GM18508 (cell line): ENCODE measurements around the gene CA5A.
"Not testable (repeated sequence)": the region's sequence is repeated elsewhere in the genome, so short reads cannot be mapped to it uniquely, and the experiment has no call there.

Experiments
- ATAC-seq: cut with Tn5 transposase; IDR thresholded peaks from one replicate; pipeline ENCODE4 v1.9.1; 2021; ENCODE audit warnings: moderate number of reproducible peaks; ENCODE audit not compliant: insufficient read depth, unreplicated experiment

Gene CA5A

GRCh38 chr16:87949071-87949744 lies 12.9 kb upstream of the CA5A start:
- ATAC-seq = no peak

- no peak for ATAC-seq
Measured at GRCh38 chr16:87948735-87949070, 12.4 kb upstream of the CA5A start.

- no peak for ATAC-seq
Measured at GRCh38 chr16:87948119-87948545, 11.8 kb upstream of the CA5A start.

GRCh38 chr16:87947356-87948118 lies 11.2 kb upstream of the CA5A start:
- ATAC-seq = no peak

GRCh38 chr16:87946596-87947347 lies 10.4 kb upstream of the CA5A start:
- no peak for ATAC-seq

GRCh38 chr16:87945351-87946042 lies 9.2 kb upstream of the CA5A start:
- ATAC-seq = no peak

- ATAC-seq = no peak
Measured at GRCh38 chr16:87942680-87943079, 6.4 kb upstream of the CA5A start.

GRCh38 chr16:87939562-87940423 lies 3.5 kb upstream of the CA5A start:
- ATAC-seq = no peak

GRCh38 chr16:87938412-87938949 lies 2.2 kb upstream of the CA5A start:
- ATAC-seq = no peak

GRCh38 chr16:87937231-87937542 lies 858 bp upstream of the CA5A start:
- ATAC-seq = not testable (repeated sequence)

GRCh38 chr16:87936016-87936374 lies 334 bp downstream of the CA5A start:
- not testable (repeated sequence) for ATAC-seq

- ATAC-seq = not testable (repeated sequence)
Measured at GRCh38 chr16:87934752-87935425, 1.4 kb downstream of the CA5A start.

GRCh38 chr16:87933140-87933495 lies 3.2 kb downstream of the CA5A start:
- ATAC-seq = no peak

GRCh38 chr16:87932475-87933139 lies 3.7 kb downstream of the CA5A start:
- not testable (repeated sequence) for ATAC-seq

GRCh38 chr16:87931504-87931903 lies 4.8 kb downstream of the CA5A start:
- ATAC-seq = no peak

- no peak for ATAC-seq
Measured at GRCh38 chr16:87930456-87930855, 5.9 kb downstream of the CA5A start.

- ATAC-seq = no peak
Measured at GRCh38 chr16:87929986-87930385, 6.3 kb downstream of the CA5A start.

GRCh38 chr16:87927195-87927562 lies 9.2 kb downstream of the CA5A start:
- ATAC-seq = no peak
